HG03025 (cell line): ENCODE measurements around the gene TRIM4.
A peak's percentile ranks its signal among the peaks of the same experiment; 100 is the strongest.
"Not testable (repeated sequence)": the region's sequence is repeated elsewhere in the genome, so short reads cannot be mapped to it uniquely, and the experiment has no call there.

ENCODE experiments used
- ATAC-seq: cut with Tn5 transposase; IDR thresholded peaks from one replicate; pipeline ENCODE4 v1.9.1; 2021; ENCODE audit warnings: mild to moderate bottlenecking, moderate library complexity; ENCODE audit not compliant: unreplicated experiment, low FRiP score

Gene TRIM4

GRCh38 chr7:99918959-99919813 is at the start of gene TRIM4:
TSS of gene TRIM4 (minus strand) at chr7:99919530. CDS start at chr7:99919401, 129 bp downstream.
- ATAC-seq = peak; percentile 96

DNA sequence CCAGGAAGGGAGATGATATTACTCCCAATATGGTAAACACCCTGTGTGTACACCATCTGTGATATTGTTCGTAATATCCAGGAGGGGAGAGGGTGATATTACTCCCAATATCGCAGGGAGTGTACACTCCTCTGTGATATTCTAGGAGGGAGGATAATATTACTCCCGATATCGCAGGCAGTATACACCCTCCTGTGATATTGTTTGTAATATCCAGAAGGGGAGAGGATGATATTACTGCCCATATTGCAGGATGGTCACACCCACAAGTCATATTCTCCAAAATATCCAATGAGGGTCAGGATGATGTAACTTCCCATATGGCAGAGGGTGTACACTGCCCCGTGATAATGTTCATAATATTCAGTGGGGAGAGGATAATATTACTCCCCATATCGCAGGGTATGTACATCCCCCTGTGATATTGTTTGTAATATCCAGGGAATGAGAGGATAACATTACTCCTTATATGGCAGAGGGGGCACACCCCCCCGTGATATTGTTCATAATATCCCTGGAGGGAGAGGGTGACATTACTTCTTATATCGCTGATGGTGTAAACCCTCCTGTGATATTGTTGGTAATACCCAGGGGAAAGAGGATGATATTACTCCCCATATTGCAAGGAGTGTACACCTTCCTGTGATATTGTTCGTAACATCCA is 39.4 kb upstream of the TRIM4 start:
- ATAC-seq = no peak

DNA sequence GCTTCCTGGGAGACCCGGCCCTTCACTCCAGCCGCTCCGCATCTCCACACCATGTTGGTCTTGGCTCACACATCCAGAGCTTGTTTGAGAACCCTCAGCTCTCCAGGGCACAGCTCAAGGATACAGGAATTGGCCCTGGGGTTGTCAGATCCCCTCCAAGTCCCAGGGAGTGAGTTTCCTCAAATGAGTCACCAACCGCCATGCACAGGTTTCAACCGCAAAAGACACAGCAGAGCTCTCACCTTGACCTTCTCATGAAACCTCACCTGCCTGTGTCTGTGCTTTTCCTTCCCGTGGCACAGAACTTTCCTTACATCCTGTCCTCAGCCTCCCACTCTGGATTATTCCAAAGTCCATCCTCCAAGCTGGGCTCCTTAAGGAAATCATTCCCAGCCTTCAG is 35.9 kb upstream of the TRIM4 start:
- no peak for ATAC-seq

GRCh38 chr7:99954643-99955042 is 35.3 kb upstream of the TRIM4 start:
- not testable (repeated sequence) for ATAC-seq

GRCh38 chr7:99953649-99954048 is 34.3 kb upstream of the TRIM4 start:
- no peak for ATAC-seq

- ATAC-seq = not testable (repeated sequence)
Observed at GRCh38 chr7:99952649-99953048, 33.3 kb upstream of the TRIM4 start.

DNA sequence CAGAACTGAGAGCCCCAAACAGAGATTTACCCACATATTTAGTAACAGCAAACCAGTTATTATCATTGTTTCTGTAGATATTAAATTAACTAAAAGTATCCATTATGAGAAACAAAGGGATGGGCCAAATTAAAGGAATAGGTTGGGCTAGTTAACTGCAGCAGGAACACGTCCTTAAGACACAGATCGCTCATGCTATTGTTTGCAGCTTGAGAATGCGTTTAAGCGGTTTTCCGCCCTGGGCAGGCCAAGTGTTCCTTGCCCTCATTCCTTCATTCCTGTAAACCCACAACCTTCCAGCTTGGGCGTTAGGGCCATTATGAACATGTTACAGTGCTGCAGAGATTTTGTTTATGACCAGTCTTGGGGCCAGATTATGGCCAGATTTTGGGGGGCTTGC is 31.5 kb upstream of the TRIM4 start:
- ATAC-seq = not testable (repeated sequence)

DNA sequence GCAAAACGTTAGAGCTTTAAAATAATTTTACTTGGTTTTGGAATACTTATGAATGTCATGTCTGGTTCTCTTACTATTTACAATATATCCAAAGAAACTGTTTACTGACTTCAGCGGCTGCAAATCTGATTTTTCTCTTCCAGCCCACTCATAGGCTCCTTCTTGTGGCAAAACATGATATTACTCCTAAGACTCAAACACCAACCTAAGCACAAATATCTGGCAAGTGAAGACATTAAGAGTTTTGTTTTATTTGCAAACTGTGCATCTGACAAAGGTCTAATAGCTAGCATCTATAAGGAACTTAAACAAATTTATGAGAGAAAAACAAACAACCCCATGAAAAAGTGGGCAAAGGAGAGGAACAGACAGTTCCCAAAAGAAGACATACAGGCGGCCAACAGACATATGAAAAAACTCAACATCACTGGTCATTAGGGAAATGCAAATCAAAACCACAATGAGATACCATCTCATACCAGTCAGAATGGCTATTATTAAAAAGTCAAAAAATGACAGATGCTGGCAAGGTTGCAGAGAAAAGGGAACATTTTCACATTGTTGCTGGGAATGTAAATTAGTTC is 30.4 kb upstream of the TRIM4 start:
- no peak for ATAC-seq

DNA sequence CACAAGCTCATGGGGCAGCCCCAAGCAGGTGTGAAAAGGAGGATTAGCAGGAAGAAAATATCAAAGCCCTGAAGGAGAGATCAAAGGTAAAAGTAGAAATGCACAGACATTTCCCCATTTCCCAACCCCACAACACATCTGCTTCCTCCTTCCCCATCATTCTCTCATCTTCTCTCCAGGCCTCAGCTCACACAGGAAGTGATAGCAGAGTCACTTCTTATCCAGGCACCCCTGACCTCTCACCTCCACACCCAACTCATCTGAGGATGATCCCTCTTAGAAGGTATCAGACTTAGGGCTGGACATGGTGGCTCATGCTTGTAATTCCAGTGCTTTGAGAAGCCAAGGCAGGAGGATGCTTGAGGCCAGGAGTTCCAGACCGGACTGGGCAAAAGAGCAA is 28.3 kb upstream of the TRIM4 start:
- ATAC-seq = no peak

DNA sequence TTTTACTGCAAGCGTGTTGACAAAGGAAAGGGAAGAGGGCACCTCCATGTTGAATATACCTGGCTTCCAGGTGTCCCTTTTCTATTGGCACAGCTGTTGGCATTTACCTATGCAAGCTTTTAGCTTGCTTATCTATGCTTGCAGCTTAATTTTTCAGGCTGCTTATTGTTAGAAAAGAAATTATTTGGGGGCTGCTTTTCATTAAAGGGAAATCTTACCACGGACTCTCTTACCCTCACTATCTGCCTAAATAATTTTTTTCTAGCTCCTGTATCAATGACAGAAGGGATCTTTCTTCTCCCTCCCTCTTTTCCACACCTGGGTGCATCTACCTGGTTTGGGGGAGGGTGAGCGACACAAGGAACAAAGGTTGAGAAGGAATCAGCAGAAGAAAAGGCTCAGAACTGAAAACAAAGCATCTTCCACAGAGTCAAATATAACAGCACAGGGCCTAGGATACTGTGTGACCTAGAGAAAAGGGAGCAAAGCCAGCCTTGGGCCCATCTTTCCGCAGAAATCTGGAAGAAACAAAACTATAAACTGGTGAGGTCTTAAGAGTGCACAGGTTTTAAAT is 25.3 kb upstream of the TRIM4 start:
- ATAC-seq = no peak

GRCh38 chr7:99943641-99944496 is 24.5 kb upstream of the TRIM4 start:
- no peak for ATAC-seq

DNA sequence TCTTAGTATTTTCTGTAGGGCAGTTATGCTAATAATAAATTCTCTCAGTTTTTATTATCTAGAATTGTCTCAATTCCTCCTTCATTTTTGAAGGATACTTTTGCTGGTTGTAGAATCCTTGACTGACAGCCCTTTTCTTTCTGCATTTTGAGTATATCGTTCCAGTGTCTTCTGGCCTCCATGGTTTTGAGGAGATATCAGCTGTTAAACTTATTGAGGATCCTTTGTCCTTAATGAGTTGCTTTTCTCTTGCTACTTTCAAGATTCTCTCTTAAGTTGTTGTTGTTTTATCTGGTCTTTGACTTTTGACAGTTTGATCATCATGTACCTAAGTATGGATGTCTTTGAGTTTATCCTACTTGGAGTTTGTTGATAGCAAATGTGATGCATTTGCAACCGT is 19.0 kb upstream of the TRIM4 start:
- no peak for ATAC-seq

DNA sequence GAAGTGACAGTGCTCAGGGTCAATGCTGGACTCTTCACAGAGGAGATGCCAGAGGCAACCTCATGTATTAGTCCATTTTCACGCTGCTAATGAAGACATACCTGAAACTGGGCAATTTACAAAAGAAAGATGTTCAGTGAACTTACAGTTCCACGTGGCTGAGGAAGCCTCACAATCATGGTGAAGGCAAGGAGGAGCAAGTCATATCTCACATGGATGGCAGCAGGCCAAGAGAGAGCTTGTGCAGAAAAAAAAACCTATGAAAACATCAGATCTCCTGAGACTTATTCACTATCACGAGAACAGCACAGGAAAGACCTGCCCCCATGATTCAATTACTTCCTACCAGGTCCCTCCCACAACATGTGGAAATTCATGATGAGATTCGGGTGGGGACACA is 15.7 kb upstream of the TRIM4 start:
- not testable (repeated sequence) for ATAC-seq

DNA sequence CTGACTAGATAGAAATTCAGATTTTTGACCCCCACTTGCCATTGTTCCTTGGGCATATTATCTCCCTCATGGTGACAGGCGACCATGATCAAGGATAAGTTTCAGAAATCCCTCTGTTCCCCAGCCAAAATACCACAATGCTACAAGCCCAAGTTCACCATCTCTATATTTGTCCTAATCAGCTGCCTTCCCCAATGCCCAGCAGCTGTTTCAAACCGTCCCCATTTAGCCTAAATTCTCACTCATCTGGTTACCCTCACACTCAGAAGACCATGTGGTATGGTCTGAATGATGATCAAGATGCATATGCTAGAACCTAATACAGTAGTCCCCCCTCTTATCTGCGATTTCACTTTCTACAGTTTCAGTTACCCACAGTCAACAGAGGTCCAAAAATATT is 11.0 kb upstream of the TRIM4 start:
- ATAC-seq = no peak

DNA sequence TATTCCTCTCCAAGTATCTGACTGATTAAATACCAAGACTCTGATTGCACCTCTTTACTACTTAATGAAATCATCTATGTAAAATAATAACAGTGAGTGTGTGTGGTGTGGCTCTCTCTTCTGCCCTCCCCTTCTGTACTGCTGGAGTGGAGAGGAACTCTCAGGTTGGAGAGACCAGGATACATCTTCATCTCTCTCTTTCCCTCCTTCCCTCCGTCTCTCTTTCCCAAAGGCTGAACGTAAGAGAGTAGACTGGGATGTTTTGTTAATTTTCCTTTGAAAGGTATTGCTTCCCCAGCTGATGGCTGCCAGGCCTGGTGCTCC is 10.4 kb upstream of the TRIM4 start:
- ATAC-seq = no peak

GRCh38 chr7:99928994-99929729 is 9.8 kb upstream of the TRIM4 start, which contains the start of gene GJC3:
TSS of gene GJC3 (minus strand) at chr7:99929620. CDS start at chr7:99929620, 0 bp downstream.
- ATAC-seq = no peak

- ATAC-seq = no peak
Observed at GRCh38 chr7:99928188-99928587, 8.9 kb upstream of the TRIM4 start.

DNA sequence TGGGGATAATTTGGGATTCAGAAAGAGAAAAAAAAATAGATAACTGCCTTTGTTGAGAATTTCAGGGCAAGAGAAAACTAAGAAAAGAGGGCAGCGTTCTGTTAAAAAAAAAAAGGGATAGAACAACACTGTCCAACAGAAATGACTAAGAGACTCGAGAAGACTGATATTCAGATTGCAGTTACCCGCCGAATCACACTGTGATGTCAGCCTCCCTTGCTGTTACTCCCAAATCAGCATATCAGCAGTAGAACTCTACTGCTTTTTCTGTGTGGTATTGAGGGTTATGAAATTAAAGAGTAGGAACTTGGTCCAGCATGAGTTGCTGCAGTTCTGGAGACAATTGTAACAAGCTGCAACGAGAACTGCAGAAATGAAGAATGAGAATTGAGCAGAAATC is 8.2 kb upstream of the TRIM4 start:
- no peak for ATAC-seq

GRCh38 chr7:99926321-99926720 is 7.0 kb upstream of the TRIM4 start:
- ATAC-seq = no peak

- no peak for ATAC-seq
Observed at GRCh38 chr7:99923200-99923599, 3.9 kb upstream of the TRIM4 start.
